Left ventricle myocardium inferior (tissue), 1 donor: ENCODE results near the gene NPIPB2. TPM values are rescaled to one million over a fixed set of nuclear protein-coding genes. Genes with fewer than 3 reads are reported as not detected.
"Not testable (repeated sequence)": the region's sequence is repeated elsewhere in the genome, so short reads cannot be mapped to it uniquely, and the experiment has no call there.

Experiments
- DNase-seq: peaks from one replicate; pipeline ENCODE4 v3.0.0-alpha.2; 2020
- H3K27ac ChIP-seq: fragments of 200-600 bp; replicated peaks from 2 replicates; pipeline ENCODE4 v1.8.0; 2021
- H3K27me3 ChIP-seq: fragments of 200-600 bp; 2 replicates; pipeline ENCODE4 v1.8.0; 2021; ENCODE audit warnings: low read depth
- H3K36me3 ChIP-seq: fragments of 200-600 bp; 2 replicates; pipeline ENCODE4 v1.8.0; 2021
- H3K4me1 ChIP-seq: fragments of 200-600 bp; 2 replicates; pipeline ENCODE4 v1.8.0; 2021
- H3K4me3 ChIP-seq: fragments of 200-600 bp; 2 replicates; pipeline ENCODE4 v1.8.0; 2021; ENCODE audit warnings: mild to moderate bottlenecking, moderate library complexity
- H3K9me3 ChIP-seq: fragments of 200-600 bp; replicated peaks from 2 replicates; pipeline ENCODE4 v1.8.0; 2021
- intact Hi-C: fragments of 100-400 bp; cut with micrococcal nuclease; formaldehyde crosslinking; loops from one replicate; pipeline ENCODE4 v1.11.0; 2022
- long read RNA-seq: library from polyadenylated mRNA; unstranded; transcript quantifications from one replicate; pipeline ENCODE4 v2.0.0, GENCODE V29; 2021
- total RNA-seq: library from RNA; stranded (reverse); fragmentation: NEBNext Ultra II Directional; extraction: Animal tissue kit (Norgen Biotek cat#: 25700); gene quantifications from one replicate; pipeline ENCODE4 v1.2.1, GENCODE V29; 2021
- TF ChIP-seq, protein P1 (sequence below): fragments of 200-600 bp; IDR thresholded peaks from 2 replicates; pipeline ENCODE4 v1.8.0; 2021; ENCODE audit warnings: antibody characterized with exemption, mild to moderate bottlenecking, borderline replicate concordance
- donor health status: DM: no; HTN: yes; CAD: no; lungs with severe emphysema.

NPIPB2 gene
- 0.77 TPM for total RNA-seq
- long read RNA-seq = 0 reads

- H3K9me3 ChIP-seq, intact Hi-C loops, H3K27me3 ChIP-seq, H3K4me1 ChIP-seq, DNase-seq, H3K4me3 ChIP-seq, H3K27ac ChIP-seq, H3K36me3 ChIP-seq: not testable (repeated sequence)
These were observed at the start of gene NPIPB2 for GRCh38 chr16:11941945-11942344. TSS of gene NPIPB2 (minus strand) at chr16:11942045. CDS start at chr16:11942045, 0 bp downstream.

DNA sequence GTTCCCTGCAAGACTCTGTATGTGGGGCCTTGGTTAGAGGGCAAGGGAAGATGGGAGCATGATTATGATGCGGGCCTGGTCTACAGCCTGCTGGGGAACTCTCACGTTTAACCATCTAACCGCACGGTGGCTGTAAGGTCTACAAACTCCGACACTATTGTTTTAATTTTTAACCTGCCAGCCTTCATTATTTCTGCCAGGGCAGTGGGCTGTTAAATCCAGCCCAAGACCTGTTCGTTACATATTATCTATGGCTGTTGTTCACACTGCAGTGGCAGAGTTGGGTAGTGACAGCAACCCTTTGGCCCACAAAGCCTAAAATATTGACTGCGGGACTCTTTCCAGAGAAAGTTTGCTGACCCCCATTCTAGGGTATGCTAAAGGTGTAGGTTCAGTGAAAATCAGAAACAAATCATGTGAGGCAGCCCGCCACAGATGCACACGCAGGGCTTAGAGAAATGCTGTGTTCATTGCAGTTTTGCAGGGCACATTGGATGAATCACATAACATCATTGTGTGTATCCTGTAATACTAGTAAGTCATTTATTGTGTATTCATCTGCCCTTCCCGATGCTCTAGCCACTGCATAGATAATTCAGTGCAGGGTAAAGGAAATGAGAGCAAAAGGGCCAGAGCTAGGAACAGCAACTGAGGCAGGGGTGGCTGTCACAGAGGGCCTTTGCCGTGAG is 49.0 kb upstream of the NPIPB2 start:
- Histone ChIP-seq H3K36me3 (no peaks in the 10 kb centered on the region), H3K27me3 (no peaks in the 10 kb centered on the region), H3K27ac (no peak overlapping the region), H3K4me1 (peaks cover 35% of the 10 kb centered on the region), H3K4me3 (no peak overlapping the region), H3K9me3 (no peaks in the 10 kb centered on the region)
- intact Hi-C loops = no loop called here
- TF ChIP-seq, protein P1, sequence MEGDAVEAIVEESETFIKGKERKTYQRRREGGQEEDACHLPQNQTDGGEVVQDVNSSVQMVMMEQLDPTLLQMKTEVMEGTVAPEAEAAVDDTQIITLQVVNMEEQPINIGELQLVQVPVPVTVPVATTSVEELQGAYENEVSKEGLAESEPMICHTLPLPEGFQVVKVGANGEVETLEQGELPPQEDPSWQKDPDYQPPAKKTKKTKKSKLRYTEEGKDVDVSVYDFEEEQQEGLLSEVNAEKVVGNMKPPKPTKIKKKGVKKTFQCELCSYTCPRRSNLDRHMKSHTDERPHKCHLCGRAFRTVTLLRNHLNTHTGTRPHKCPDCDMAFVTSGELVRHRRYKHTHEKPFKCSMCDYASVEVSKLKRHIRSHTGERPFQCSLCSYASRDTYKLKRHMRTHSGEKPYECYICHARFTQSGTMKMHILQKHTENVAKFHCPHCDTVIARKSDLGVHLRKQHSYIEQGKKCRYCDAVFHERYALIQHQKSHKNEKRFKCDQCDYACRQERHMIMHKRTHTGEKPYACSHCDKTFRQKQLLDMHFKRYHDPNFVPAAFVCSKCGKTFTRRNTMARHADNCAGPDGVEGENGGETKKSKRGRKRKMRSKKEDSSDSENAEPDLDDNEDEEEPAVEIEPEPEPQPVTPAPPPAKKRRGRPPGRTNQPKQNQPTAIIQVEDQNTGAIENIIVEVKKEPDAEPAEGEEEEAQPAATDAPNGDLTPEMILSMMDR = no peak
- no peak for DNase-seq

DNA sequence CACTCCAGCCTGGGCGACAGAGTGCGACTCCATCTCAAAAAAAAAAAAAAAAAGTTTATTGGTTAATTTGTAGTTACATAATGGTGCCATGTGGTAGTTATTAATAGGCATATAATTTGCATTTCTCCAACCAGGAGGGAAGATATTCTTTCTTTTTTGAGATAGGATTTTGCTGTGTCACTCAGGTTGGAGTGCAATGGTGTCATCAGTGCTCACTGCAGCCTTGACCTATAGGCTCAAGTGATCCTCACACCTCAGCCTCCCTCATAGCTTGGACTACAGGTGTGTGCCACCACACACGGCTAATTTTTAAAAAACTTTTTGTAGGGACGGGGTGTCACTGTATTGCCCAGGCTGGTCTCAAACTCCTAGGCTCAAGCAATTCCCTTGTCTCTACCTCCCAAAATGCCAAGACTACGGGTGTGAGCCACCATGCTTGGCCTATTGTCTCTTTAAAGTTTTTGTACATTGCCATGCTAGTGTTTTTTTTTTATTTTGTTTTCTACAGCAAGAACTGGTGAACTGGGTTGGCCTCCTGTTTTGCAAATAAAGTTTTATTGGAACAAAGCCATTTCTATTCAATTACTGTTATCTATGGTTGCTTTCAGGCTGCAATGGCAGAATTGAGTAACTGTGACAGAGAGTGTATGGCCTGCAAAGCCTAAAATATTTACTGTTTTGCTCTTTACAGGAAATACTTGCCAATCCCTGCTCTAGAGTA is 46.6 kb upstream of the NPIPB2 start:
- no peaks in the 10 kb centered on the region for H3K9me3 ChIP-seq
- peaks cover 15% of the 10 kb centered on the region for H3K4me1 ChIP-seq
- DNase-seq = no peak
- no peak overlapping the region for H3K27ac ChIP-seq
- intact Hi-C loops = no loop called here
- TF ChIP-seq, protein P1 = no peak
- no peaks in the 10 kb centered on the region for H3K27me3 ChIP-seq
- no peak overlapping the region for H3K4me3 ChIP-seq
- H3K36me3 ChIP-seq = no peaks in the 10 kb centered on the region

- H3K36me3 ChIP-seq = no peaks in the 10 kb centered on the region
- TF ChIP-seq, protein P1 = no peak
- H3K27me3 ChIP-seq = no peaks in the 10 kb centered on the region
- intact Hi-C loops = no loop called here
- no peak overlapping the region for H3K4me3 ChIP-seq
- H3K9me3 ChIP-seq = no peaks in the 10 kb centered on the region
- no peak for DNase-seq
- peaks cover 9% of the 10 kb centered on the region for H3K4me1 ChIP-seq
- H3K27ac ChIP-seq = no peak overlapping the region
These were observed 44.7 kb upstream of the NPIPB2 start for GRCh38 chr16:11986521-11987057.

DNA sequence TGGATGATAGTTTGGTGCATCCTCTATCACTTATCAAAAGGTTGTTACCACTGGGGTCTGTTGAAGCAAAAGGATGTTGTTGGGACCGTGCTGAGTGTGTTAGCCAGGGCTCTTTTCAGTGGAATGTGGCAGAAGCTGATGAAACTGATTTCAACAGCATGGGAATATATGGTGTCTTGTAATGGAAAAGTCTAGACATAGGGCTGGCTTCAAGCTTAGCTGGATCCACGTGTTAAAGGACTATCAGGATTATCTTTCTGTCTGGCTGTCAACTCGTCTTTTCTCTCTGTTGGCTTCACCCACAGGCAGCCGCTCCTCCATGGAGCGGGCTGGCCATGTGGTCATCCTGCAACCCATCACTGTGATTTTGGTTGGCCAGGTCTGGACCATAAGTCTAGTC is 43.4 kb upstream of the NPIPB2 start:
- TF ChIP-seq, protein P1 = no peak
- no peaks in the 10 kb centered on the region for H3K36me3 ChIP-seq
- DNase-seq = no peak
- intact Hi-C loops = no loop called here
- H3K27me3 ChIP-seq = no peaks in the 10 kb centered on the region
- H3K4me3 ChIP-seq = no peak overlapping the region
- H3K9me3 ChIP-seq = no peaks in the 10 kb centered on the region
- peaks cover 9% of the 10 kb centered on the region for H3K4me1 ChIP-seq
- H3K27ac ChIP-seq = no peak overlapping the region
